Osteoblast (primary cell): ENCODE measurements around the gene FYCO1. TPM values are rescaled to one million over a fixed set of nuclear protein-coding genes. Genes with fewer than 3 reads are reported as not detected.

ENCODE experiments used
- DNase-seq: peaks from one replicate; pipeline ENCODE4 v3.0.0; 2011; ENCODE audit warnings: low spot score, mixed read lengths; ENCODE audit not compliant: insufficient read length; ENCODE audit errors: missing footprints
- H2AFZ ChIP-seq: 2 replicates; pipeline ENCODE4 v1.6.0; 2011; ENCODE audit warnings: mild to moderate bottlenecking, low read length
- H3K27ac ChIP-seq: 2 replicates; pipeline ENCODE4 v1.5.1; 2011; ENCODE audit warnings: mild to moderate bottlenecking, low read depth, low read length, moderate library complexity
- H3K27me3 ChIP-seq: 2 replicates; pipeline ENCODE4 v1.6.0; 2012; ENCODE audit warnings: mild to moderate bottlenecking, control low read depth, inconsistent platforms, low read length, moderate library complexity; ENCODE audit not compliant: insufficient read depth
- H3K36me3 ChIP-seq: 2 replicates; pipeline ENCODE4 v1.5.1; 2011; ENCODE audit warnings: mild to moderate bottlenecking, low read length, control low read depth, moderate library complexity; ENCODE audit not compliant: insufficient read depth
- H3K4me1 ChIP-seq: 2 replicates; pipeline ENCODE4 v1.5.1; 2011; ENCODE audit warnings: mild to moderate bottlenecking, low read length, control low read depth, moderate library complexity; ENCODE audit not compliant: insufficient read depth
- H3K4me2 ChIP-seq: 2 replicates; pipeline ENCODE4 v1.6.0; 2011; ENCODE audit warnings: mild to moderate bottlenecking, low read length; ENCODE audit not compliant: insufficient read depth
- H3K4me3 ChIP-seq: fragments of 200-600 bp; sonication (generic); 3 replicates; pipeline ENCODE4 v1.5.1; 2012; ENCODE audit warnings: mild to moderate bottlenecking, low read length, inconsistent platforms; ENCODE audit not compliant: insufficient read depth
- H3K79me2 ChIP-seq: 2 replicates; pipeline ENCODE4 v1.6.0; 2012; ENCODE audit warnings: mild to moderate bottlenecking, low read length, control low read depth, inconsistent platforms; ENCODE audit not compliant: insufficient read depth
- H3K9me3 ChIP-seq: 2 replicates; pipeline ENCODE4 v1.5.1; 2011; ENCODE audit warnings: low read depth, low read length, control low read depth
- H4K20me1 ChIP-seq: 2 replicates; pipeline ENCODE4 v1.6.0; 2012; ENCODE audit warnings: mild to moderate bottlenecking, low read length, control low read depth; ENCODE audit not compliant: insufficient read depth
- total RNA-seq: library from RNA; depleted of rRNA; stranded (reverse); fragments of >200 nt; gene quantifications from 2 replicates; pipeline ENCODE4 v1.2.3, GENCODE V29; 2012
- TF ChIP-seq, protein P1 (sequence below): IDR thresholded peaks from 2 replicates; pipeline ENCODE4 v1.5.1; 2011; ENCODE audit warnings: mild to moderate bottlenecking, low read depth, low read length, moderate library complexity; ENCODE audit errors: extremely low read depth

FYCO1 gene
- total RNA-seq, 1 donor, result 25.0 TPM

DNA sequence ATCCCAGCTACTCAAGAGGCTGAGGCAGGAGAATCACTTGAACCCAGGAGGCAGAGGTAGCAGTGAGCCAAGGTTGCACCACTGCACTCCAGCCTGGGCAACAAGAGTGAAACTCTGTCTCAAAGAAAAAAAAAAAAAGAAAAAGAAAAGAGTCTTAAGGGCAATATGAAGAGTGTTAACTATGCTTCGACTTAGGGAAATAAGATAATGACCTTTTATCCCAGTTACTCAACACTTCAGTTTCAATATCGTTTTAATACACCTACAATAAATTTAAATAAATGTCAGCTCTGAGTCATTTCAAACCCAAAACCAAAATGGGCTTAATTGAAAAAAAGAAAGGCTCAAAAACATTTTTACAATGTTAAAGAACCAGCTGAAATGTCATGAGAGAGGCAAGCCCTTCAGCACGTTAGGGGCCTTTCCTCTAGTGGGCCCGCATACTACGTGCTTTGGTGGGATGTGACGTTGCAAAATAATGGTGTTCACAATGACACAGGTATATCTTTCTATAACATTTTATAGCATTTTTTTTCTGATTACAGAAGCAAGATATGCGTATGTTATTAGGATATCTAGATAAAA, 15.3 kb downstream of the FYCO1 start:
- peaks cover 26% of the 10 kb centered on the region for H3K4me1 ChIP-seq
- H3K9me3 ChIP-seq, result no peaks in the 10 kb centered on the region
- peaks cover 9% of the 10 kb centered on the region for H3K79me2 ChIP-seq
- H3K27me3 ChIP-seq, result no peaks in the 10 kb centered on the region
- H3K27ac ChIP-seq, result no peak overlapping the region
- no peak for DNase-seq
- no peak overlapping the region for H3K4me3 ChIP-seq
- TF ChIP-seq, protein P1, sequence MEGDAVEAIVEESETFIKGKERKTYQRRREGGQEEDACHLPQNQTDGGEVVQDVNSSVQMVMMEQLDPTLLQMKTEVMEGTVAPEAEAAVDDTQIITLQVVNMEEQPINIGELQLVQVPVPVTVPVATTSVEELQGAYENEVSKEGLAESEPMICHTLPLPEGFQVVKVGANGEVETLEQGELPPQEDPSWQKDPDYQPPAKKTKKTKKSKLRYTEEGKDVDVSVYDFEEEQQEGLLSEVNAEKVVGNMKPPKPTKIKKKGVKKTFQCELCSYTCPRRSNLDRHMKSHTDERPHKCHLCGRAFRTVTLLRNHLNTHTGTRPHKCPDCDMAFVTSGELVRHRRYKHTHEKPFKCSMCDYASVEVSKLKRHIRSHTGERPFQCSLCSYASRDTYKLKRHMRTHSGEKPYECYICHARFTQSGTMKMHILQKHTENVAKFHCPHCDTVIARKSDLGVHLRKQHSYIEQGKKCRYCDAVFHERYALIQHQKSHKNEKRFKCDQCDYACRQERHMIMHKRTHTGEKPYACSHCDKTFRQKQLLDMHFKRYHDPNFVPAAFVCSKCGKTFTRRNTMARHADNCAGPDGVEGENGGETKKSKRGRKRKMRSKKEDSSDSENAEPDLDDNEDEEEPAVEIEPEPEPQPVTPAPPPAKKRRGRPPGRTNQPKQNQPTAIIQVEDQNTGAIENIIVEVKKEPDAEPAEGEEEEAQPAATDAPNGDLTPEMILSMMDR, result no peak
- H3K36me3 ChIP-seq, result peaks cover 48% of the 10 kb centered on the region
- H2AFZ ChIP-seq, result no peak overlapping the region
- H3K4me2 ChIP-seq, result no peak overlapping the region
- H4K20me1 ChIP-seq, result peaks cover 10% of the 10 kb centered on the region

DNA sequence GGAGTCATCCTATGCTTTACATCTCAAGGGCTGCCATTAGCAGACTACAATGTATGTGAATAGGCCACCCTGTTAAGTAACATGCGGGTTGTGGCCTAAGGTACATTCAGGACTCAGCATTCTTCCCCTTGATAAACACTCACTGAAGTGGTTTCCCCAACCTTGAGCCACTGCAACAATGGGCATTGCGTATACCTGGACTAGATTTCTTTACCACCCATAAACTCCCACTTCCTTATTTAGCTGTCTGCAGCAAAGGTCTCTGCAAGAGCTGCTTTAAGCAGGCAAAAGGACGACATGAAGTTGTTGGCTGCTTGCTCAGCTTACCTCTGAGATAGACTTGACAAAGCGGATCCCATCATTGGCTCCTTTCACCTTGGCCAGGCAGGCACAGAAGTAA, 16.2 kb downstream of the FYCO1 start:
- Histone ChIP-seq H3K36me3 (peaks cover 57% of the 10 kb centered on the region), H3K27ac (no peak overlapping the region), H3K4me3 (no peak overlapping the region), H3K79me2 (no peaks in the 10 kb centered on the region), H3K27me3 (no peaks in the 10 kb centered on the region), H3K4me2 (no peak overlapping the region), H3K9me3 (no peaks in the 10 kb centered on the region), H2AFZ (no peak overlapping the region), H3K4me1 (peaks cover 22% of the 10 kb centered on the region), H4K20me1 (peaks cover 8% of the 10 kb centered on the region)
- TF ChIP-seq, protein P1, result no peak
- no peak for DNase-seq

DNA sequence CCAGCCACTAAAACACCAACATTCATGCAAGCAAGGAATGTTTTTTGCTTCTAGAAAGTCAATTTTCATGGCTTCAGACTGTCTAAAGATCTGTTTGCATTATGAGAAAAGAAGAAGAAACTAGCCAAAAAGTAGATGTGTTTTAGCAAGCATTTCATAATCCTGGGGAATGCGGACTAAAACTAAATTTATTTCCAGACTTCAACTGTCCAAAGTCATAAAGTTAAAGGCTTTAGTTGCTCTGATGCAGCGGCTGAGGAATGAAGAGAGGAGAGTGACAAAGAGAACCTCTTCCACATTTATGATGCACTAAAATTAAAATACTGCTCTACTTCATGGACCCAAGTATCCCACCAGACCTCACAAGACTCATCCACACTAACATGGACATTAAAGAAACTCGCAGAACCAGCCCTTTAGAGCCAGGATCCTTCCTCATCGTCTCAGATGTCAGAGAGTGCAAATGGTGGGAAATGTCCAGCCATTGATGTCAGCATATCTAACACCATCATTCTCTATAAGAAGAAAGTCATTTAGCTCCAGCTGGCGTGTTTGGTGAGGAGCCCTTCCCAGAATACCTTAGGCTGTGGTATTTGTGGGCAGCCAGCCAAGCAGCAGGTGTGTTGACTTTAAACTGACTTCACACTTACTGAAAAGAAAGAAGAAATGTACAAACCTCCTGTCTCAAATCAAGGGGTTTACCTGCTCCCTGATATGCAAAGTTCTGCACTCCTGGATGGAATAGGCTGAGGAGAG, 17.4 kb downstream of the FYCO1 start:
- DNase-seq, result no peak
- Histone ChIP-seq H2AFZ (no peak overlapping the region), H3K27me3 (no peaks in the 10 kb centered on the region), H3K4me3 (no peak overlapping the region), H3K4me1 (peaks cover 23% of the 10 kb centered on the region), H3K27ac (no peak overlapping the region), H4K20me1 (peaks cover 8% of the 10 kb centered on the region), H3K36me3 (peaks cover 50% of the 10 kb centered on the region), H3K79me2 (no peaks in the 10 kb centered on the region), H3K9me3 (no peaks in the 10 kb centered on the region), H3K4me2 (no peak overlapping the region)
- TF ChIP-seq, protein P1, result no peak

DNA sequence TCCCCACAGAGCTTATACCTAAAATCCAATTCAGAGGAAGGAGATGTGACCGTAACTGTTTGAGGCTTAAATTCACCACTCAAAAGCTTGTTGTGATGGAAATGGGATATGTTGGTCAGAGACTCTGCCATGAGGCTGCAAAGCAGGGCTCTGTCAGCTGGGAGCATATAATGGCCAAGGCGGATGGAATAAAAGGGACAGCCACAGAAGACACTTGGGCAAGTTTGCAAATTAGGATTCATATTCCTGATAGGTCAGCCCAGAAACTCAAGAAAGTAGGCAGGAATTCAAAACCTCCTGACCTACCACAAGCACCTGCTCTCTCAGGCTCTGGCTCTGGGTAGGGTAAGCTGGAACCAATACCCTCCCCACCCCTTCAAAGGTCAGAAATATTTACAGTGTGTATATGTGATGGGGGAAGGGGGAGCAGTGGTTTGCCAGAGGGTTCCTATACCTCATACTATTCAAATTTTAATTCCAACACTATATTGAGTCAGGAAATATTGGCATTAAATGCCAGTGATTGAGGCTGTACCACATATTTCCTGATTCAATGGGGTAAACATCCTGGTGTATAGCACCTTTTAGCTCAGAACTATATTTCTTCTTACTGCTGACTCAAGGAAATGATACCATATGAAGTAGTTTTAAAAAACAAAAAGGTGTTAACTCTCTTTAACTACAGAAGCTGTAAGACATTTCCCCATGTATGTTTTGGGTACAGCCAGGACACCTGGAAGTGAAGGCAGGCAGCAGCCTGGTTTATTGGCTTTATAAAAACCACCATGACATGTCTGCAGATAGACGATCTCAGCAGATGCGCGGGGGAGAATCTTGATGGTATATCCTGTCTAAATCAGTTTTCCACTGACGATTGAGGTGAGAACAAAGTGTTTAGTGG, 19.2 kb downstream of the FYCO1 start:
- no peak for DNase-seq
- Histone ChIP-seq H3K9me3 (no peaks in the 10 kb centered on the region), H3K79me2 (no peaks in the 10 kb centered on the region), H3K27me3 (no peaks in the 10 kb centered on the region), H3K4me2 (no peak overlapping the region), H3K4me1 (peaks cover 32% of the 10 kb centered on the region), H3K27ac (no peak overlapping the region), H2AFZ (no peak overlapping the region), H3K36me3 (peaks cover 43% of the 10 kb centered on the region), H4K20me1 (peaks cover 5% of the 10 kb centered on the region), H3K4me3 (no peak overlapping the region)
- TF ChIP-seq, protein P1, result no peak
